ENCODE data around the gene LIF. TPM values are rescaled to one million over a fixed set of nuclear protein-coding genes. Genes with fewer than 3 reads are reported as not detected.

The LIF gene
- total RNA-seq, 1 experiment from 2014 or later, result 8.0 TPM

GRCh38 chr22:30285176-30285845 lies 38.8 kb upstream of the LIF start:
- POLR2A ChIA-PET, result no interaction called here

GRCh38 chr22:30284666-30285065 lies 38.1 kb upstream of the LIF start:
- Mint-ChIP-seq H3K36me3 (ENCODE audit: insufficient read depth, unreplicated experiment) (no peaks in the 10 kb centered on the region), H3K4me3 (ENCODE audit: unreplicated experiment) (no peak overlapping the region), H3K27me3 (ENCODE audit: insufficient read depth, unreplicated experiment) (no peaks in the 10 kb centered on the region), H3K27ac (ENCODE audit: unreplicated experiment) (no peak overlapping the region), H3K4me1 (ENCODE audit: low read depth, unreplicated experiment) (peaks cover 11% of the 10 kb centered on the region), H3K9me3 (ENCODE audit: unreplicated experiment) (no peaks in the 10 kb centered on the region)
- H3K4me3 ChIP-seq (ENCODE audit: low read depth, low read length), result no peak overlapping the region
- CTCF ChIA-PET, result no interaction called here
- POLR2A ChIA-PET, result no interaction called here
- no peak for TF ChIP-seq CTCF (IDR thresholded peaks at IDR 0.05; ENCODE audit: insufficient read depth in 1 of 2, low read depth in 1 of 2, low read length in 1 of 2, severe bottlenecking in 1 of 2, unreplicated experiment in 1 of 2)
- peaks cover 4% of the 10 kb centered on the region; the same call in 1 of the 2 replicates for H3K4me1 ChIP-seq
- no peaks in the 10 kb centered on the region for H3K27me3 ChIP-seq (replicated peaks; ENCODE audit: control insufficient read depth, insufficient read depth, low read length)
- no peaks in the 10 kb centered on the region; the same call in 1 of the 2 replicates for H3K36me3 ChIP-seq (ENCODE audit: control insufficient read depth, insufficient read depth, low read length)
- DNase-seq, result no peak
- intact Hi-C loops (cut with micrococcal nuclease; ENCODE audit: unreplicated experiment), result loop anchor here (5.0 to 10.0 kb wide), 2 partner anchors 68 to 200 kb away; no protein-coding TSS in a partner anchor
- no TSS peak for BruUV-seq (replicated peaks)
- no peaks in the 10 kb centered on the region for H3K9me3 ChIP-seq

More at GRCh38 chr22:30285176-30285845, 38.8 kb upstream of the LIF start:
- Histone ChIP-seq H3K9me3 (no peaks in the 10 kb centered on the region), H3K4me3 (ENCODE audit: low read depth, low read length) (no peak overlapping the region), H3K36me3 (ENCODE audit: control insufficient read depth, insufficient read depth, low read length) (no peaks in the 10 kb centered on the region; the same call in 1 of the 2 replicates), H3K27me3 (replicated peaks; ENCODE audit: control insufficient read depth, insufficient read depth, low read length) (no peaks in the 10 kb centered on the region), H3K4me1 (peaks cover 4% of the 10 kb centered on the region)
- H3K27me3 Mint-ChIP-seq (ENCODE audit: insufficient read depth, unreplicated experiment), result no peaks in the 10 kb centered on the region
- H3K4me3 Mint-ChIP-seq (ENCODE audit: unreplicated experiment), result no peak overlapping the region
- H3K27ac Mint-ChIP-seq (ENCODE audit: unreplicated experiment), result no peak overlapping the region
- CTCF ChIA-PET, result no interaction called here
- no peak for DNase-seq
- no peaks in the 10 kb centered on the region for H3K36me3 Mint-ChIP-seq (ENCODE audit: insufficient read depth, unreplicated experiment)
- H3K4me1 Mint-ChIP-seq (ENCODE audit: low read depth, unreplicated experiment), result peaks cover 11% of the 10 kb centered on the region
- no TSS peak for BruUV-seq (replicated peaks)
- no peak for TF ChIP-seq CTCF (IDR thresholded peaks at IDR 0.05; ENCODE audit: insufficient read depth in 1 of 2, low read depth in 1 of 2, low read length in 1 of 2, severe bottlenecking in 1 of 2, unreplicated experiment in 1 of 2)
- intact Hi-C loops (cut with micrococcal nuclease; ENCODE audit: unreplicated experiment), result loop anchor here (5.0 to 10.0 kb wide), 2 partner anchors 67 to 199 kb away; no protein-coding TSS in a partner anchor
- no peaks in the 10 kb centered on the region for H3K9me3 Mint-ChIP-seq (ENCODE audit: unreplicated experiment)

GRCh38 chr22:30284172-30284571 lies 37.6 kb upstream of the LIF start:
- ChIA-PET POLR2A (no interaction called here), CTCF (no interaction called here)
- TF ChIP-seq CTCF (IDR thresholded peaks at IDR 0.05; ENCODE audit: insufficient read depth in 1 of 2, low read depth in 1 of 2, low read length in 1 of 2, severe bottlenecking in 1 of 2, unreplicated experiment in 1 of 2), result no peak
- no peak overlapping the region for H3K4me3 ChIP-seq (ENCODE audit: low read depth, low read length)
- no TSS peak for BruUV-seq (replicated peaks)
- H3K9me3 ChIP-seq, result no peaks in the 10 kb centered on the region
- intact Hi-C loops (cut with micrococcal nuclease; ENCODE audit: unreplicated experiment), result loop anchor here (10.0 kb wide), 1 partner anchor 201 kb away; no protein-coding TSS in a partner anchor
- H3K36me3 ChIP-seq (ENCODE audit: control insufficient read depth, insufficient read depth, low read length), result no peaks in the 10 kb centered on the region; the same call in 1 of the 2 replicates
- H3K4me1 ChIP-seq, result peaks cover 4% of the 10 kb centered on the region; the same call in 1 of the 2 replicates
- peaks cover 11% of the 10 kb centered on the region for H3K4me1 Mint-ChIP-seq (ENCODE audit: low read depth, unreplicated experiment)
- H3K9me3 Mint-ChIP-seq (ENCODE audit: unreplicated experiment), result no peaks in the 10 kb centered on the region
- no peak overlapping the region for H3K27ac Mint-ChIP-seq (ENCODE audit: unreplicated experiment)
- no peaks in the 10 kb centered on the region for H3K27me3 Mint-ChIP-seq (ENCODE audit: insufficient read depth, unreplicated experiment)
- DNase-seq, result no peak
- H3K4me3 Mint-ChIP-seq (ENCODE audit: unreplicated experiment), result no peak overlapping the region
- H3K27me3 ChIP-seq (replicated peaks; ENCODE audit: control insufficient read depth, insufficient read depth, low read length), result no peaks in the 10 kb centered on the region
- H3K36me3 Mint-ChIP-seq (ENCODE audit: insufficient read depth, unreplicated experiment), result no peaks in the 10 kb centered on the region
